Smooth muscle cell (in vitro differentiated cells): ENCODE results near the gene CORO6. TPM values are rescaled to one million over a fixed set of nuclear protein-coding genes. Genes with fewer than 3 reads are reported as not detected.

ENCODE experiments used
- DNase-seq: peaks from one replicate; lab custom pipeline; 2025; ENCODE audit not compliant: unreplicated experiment; lab: John Stamatoyannopoulos, UW
- H2AFZ ChIP-seq: fragments of 200-600 bp; sonication (generic); 2 replicates; pipeline ENCODE4 v1.6.0; 2016; ENCODE audit warnings: antibody characterized with exemption, low read depth, mild to moderate bottlenecking
- H3F3A ChIP-seq: fragments of 200-600 bp; sonication (generic); 2 replicates; pipeline ENCODE4 v1.6.0; 2017; ENCODE audit warnings: antibody characterized with exemption, low read depth
- H3K27ac ChIP-seq: fragments of 200-600 bp; sonication (generic); 2 replicates; pipeline ENCODE4 v1.5.1; 2016; ENCODE audit warnings: low read depth, mild to moderate bottlenecking
- H3K27me3 ChIP-seq: fragments of 200-600 bp; sonication (generic); 2 replicates; pipeline ENCODE4 v1.6.1; 2016; ENCODE audit warnings: low read depth, mild to moderate bottlenecking
- H3K36me3 ChIP-seq: fragments of 200-600 bp; sonication (generic); 2 replicates; pipeline ENCODE4 v1.5.1; 2016; ENCODE audit warnings: low read depth
- H3K4me1 ChIP-seq: fragments of 200-600 bp; sonication (generic); 2 replicates; pipeline ENCODE4 v1.5.1; 2016; ENCODE audit warnings: low read depth
- H3K4me2 ChIP-seq: fragments of 200-600 bp; sonication (generic); 2 replicates; pipeline ENCODE4 v1.6.0; 2016; ENCODE audit warnings: mild to moderate bottlenecking
- H3K4me3 ChIP-seq: fragments of 200-600 bp; sonication (generic); 2 replicates; pipeline ENCODE4 v1.5.1; 2016; ENCODE audit warnings: mild to moderate bottlenecking
- H3K79me2 ChIP-seq: fragments of 200-600 bp; sonication (generic); 2 replicates; pipeline ENCODE4 v1.6.0; 2016; ENCODE audit warnings: low read depth, mild to moderate bottlenecking
- H3K9ac ChIP-seq: fragments of 200-600 bp; sonication (generic); 2 replicates; pipeline ENCODE4 v1.6.0; 2016; ENCODE audit warnings: low read depth
- H3K9me3 ChIP-seq: fragments of 200-600 bp; sonication (generic); replicated peaks from 2 replicates; pipeline ENCODE4 v1.5.1; 2016; ENCODE audit warnings: low read depth
- H4K20me1 ChIP-seq: fragments of 200-600 bp; sonication (generic); 2 replicates; pipeline ENCODE4 v1.6.0; 2016; ENCODE audit warnings: low read depth
- WGBS: methylation state at CpG from one replicate; pipeline ENCODE4 v1.1.7; 2016; ENCODE audit warnings: low lambda C conversion rate; 5-methylcytosine and 5-hydroxymethylcytosine counted together
- polyA plus RNA-seq: library from polyadenylated mRNA; unstranded; fragments of >200 nt; fragmentation: Nextera tagmentation; extraction: Ambion mirVana; gene quantifications from 2 replicates; pipeline ENCODE4 v1.2.1, GENCODE V29; 2016
- total RNA-seq: library from RNA; depleted of rRNA; stranded (reverse); fragments of >200 nt; gene quantifications from 2 replicates; pipeline ENCODE4 v1.2.3, GENCODE V29; 2014
- TF ChIP-seq, protein P1 (sequence below): fragments of 200-600 bp; sonication (generic); IDR thresholded peaks from 2 replicates; pipeline ENCODE4 v1.5.1; 2017; ENCODE audit warnings: borderline replicate concordance, mild to moderate bottlenecking, antibody characterized with exemption; ENCODE audit not compliant: insufficient read depth, poor library complexity, severe bottlenecking

Gene CORO6
- total and polyA plus RNA-seq, 2 experiments from 2014 or later: 2.4 TPM

DNA sequence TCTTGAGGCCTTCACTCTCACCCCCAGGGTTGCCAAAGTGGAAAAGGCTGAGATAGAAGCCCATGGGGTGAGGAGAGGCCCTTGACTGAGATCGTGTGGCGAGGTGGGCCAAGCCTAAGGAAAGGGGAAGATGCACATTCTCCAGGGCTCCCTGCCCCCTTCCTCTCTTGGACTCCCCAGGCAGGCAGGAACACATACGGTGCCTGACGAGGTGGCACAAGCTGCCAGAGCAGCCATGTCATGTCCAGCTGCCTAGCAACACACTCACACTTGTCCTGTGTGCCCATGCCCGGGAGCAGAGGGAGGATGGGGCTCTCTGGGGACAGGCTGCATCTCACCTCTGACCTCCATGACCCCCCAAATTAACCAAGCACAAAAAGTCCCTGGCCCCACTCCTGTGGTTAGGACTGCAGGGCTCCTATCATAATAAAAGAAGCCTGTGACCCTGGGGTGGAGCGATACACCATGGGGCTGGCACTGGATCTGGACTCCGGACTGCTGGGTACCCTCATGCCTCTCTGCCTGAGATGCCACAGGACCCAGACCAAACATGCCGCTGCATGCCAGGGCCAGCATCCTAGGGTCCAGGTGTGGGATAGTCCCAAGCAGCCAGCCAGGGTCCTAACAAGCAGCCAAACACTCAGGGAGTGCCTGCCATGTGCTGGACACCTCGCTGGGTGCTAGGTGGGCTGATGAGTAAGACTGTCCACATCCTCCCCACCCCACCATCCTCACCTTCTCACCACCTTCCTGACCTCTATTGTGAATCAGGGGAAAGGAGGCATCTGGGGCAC, 35.8 kb downstream of the CORO6 start:
- H2AFZ ChIP-seq: no peak overlapping the region
- no peaks in the 10 kb centered on the region for H3K9me3 ChIP-seq
- H3K36me3 ChIP-seq: no peaks in the 10 kb centered on the region
- peaks cover 6% of the 10 kb centered on the region for H3F3A ChIP-seq
- peaks cover 62% of the 10 kb centered on the region for H4K20me1 ChIP-seq
- H3K79me2 ChIP-seq: peaks cover 47% of the 10 kb centered on the region
- H3K4me1 ChIP-seq: peaks cover 36% of the 10 kb centered on the region
- TF ChIP-seq, protein P1, sequence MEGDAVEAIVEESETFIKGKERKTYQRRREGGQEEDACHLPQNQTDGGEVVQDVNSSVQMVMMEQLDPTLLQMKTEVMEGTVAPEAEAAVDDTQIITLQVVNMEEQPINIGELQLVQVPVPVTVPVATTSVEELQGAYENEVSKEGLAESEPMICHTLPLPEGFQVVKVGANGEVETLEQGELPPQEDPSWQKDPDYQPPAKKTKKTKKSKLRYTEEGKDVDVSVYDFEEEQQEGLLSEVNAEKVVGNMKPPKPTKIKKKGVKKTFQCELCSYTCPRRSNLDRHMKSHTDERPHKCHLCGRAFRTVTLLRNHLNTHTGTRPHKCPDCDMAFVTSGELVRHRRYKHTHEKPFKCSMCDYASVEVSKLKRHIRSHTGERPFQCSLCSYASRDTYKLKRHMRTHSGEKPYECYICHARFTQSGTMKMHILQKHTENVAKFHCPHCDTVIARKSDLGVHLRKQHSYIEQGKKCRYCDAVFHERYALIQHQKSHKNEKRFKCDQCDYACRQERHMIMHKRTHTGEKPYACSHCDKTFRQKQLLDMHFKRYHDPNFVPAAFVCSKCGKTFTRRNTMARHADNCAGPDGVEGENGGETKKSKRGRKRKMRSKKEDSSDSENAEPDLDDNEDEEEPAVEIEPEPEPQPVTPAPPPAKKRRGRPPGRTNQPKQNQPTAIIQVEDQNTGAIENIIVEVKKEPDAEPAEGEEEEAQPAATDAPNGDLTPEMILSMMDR: no peak
- no peak overlapping the region for H3K9ac ChIP-seq
- H3K4me3 ChIP-seq: no peak overlapping the region
- no peak for DNase-seq
- H3K4me2 ChIP-seq: no peak overlapping the region
- no peaks in the 10 kb centered on the region for H3K27me3 ChIP-seq
- 94% methylated on average over 9 of the region's 9 CpGs for WGBS
- H3K27ac ChIP-seq: no peak overlapping the region

DNA sequence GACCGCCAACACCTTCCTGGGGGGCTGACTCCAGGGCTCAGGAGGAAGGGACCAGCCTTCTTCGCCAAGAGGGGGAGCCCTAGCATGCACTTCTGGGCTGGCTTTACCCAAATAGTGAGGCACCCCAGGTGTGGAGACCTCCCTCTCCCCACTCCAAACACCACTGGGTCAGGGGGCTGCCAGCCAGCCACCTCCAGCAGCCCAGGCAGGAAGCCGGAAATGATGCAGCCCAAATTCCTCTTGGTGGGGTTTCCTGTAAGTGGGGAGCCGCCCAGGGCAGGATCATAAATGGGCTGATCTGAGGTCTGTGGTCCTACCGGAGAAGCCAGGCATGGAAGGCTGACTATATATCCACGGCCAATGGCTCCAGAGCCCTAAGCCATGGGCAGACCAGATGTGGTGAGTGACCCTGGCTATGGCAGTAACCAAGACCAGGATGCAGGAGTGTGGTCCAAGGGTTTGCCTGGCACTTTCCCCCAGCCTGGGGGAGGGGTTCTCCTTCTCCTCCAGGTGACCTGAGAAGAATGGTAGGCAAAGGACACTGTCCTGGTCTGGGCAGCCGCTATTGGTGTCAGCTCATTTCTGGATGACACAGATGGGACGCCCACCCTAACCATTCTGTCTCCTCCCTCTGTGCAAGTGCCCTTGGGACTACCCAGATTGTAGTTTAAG, 37.5 kb downstream of the CORO6 start:
- H4K20me1 ChIP-seq: peaks cover 65% of the 10 kb centered on the region
- no peak for DNase-seq
- H3K79me2 ChIP-seq: peaks cover 47% of the 10 kb centered on the region
- H3K4me2 ChIP-seq: no peak overlapping the region
- peaks cover 3% of the 10 kb centered on the region for H3F3A ChIP-seq
- H3K9me3 ChIP-seq: no peaks in the 10 kb centered on the region
- H3K36me3 ChIP-seq: no peaks in the 10 kb centered on the region
- peaks cover 29% of the 10 kb centered on the region for H3K4me1 ChIP-seq
- H3K27ac ChIP-seq: no peak overlapping the region
- H3K4me3 ChIP-seq: no peak overlapping the region
- H3K27me3 ChIP-seq: no peaks in the 10 kb centered on the region
- no peak overlapping the region for H2AFZ ChIP-seq
- WGBS: 83% methylated on average over 8 of the region's 8 CpGs
- TF ChIP-seq, protein P1: no peak
- H3K9ac ChIP-seq: no peak overlapping the region

DNA sequence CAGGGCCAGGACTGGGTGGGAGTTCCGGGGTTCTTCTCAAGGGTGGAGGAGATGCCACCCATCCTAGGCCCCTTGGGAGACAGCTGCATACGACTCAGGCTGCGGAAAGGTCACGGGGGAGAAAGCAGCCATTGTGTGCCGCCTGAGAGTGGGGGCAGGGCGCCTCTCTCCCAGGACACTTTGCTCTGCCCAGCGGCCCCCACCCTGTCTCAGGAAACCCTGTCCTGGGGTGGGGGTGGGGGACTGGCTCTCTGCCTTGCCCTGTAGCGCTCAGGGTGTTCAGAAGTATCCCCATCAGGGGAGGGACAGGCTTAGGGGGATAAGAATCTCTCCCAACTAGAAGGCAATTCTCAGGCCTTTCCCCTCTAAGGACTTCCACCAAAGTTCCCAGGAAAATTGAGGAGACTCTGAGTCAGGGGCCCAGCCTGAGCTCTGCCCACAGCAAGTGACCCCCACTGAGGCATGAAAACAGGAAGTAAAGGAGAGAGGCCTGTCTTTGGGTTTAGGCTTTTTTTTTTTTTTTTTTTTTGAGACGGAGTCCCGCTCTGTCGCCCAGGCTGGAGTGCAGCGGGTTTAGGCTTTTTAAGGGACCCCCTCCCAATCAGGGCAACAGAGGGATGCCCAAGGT, 38.1 kb downstream of the CORO6 start:
- WGBS: 74% methylated on average over 12 of the region's 12 CpGs

More for the DNA sequence above, 38.1 kb downstream of the CORO6 start:
- Histone ChIP-seq H2AFZ (no peak overlapping the region), H3K4me1 (peaks cover 29% of the 10 kb centered on the region), H3K27ac (no peak overlapping the region), H3F3A (no peaks in the 10 kb centered on the region), H3K4me3 (no peak overlapping the region), H3K4me2 (no peak overlapping the region), H3K79me2 (peaks cover 47% of the 10 kb centered on the region), H3K27me3 (no peaks in the 10 kb centered on the region), H3K9me3 (no peaks in the 10 kb centered on the region), H3K9ac (no peak overlapping the region), H3K36me3 (no peaks in the 10 kb centered on the region), H4K20me1 (peaks cover 69% of the 10 kb centered on the region)
- TF ChIP-seq, protein P1: no peak
- no peak for DNase-seq
